ENCODE data around the gene MYO1H. TPM values are rescaled to one million over a fixed set of nuclear protein-coding genes. Genes with fewer than 3 reads are reported as not detected.
"Not testable (repeated sequence)": the region's sequence is repeated elsewhere in the genome, so short reads cannot be mapped to it uniquely, and the experiment has no call there.

MYO1H gene
- total and polyA plus RNA-seq, 5 donors, result 0.09 to 0.88 (median 0.47) TPM

DNA sequence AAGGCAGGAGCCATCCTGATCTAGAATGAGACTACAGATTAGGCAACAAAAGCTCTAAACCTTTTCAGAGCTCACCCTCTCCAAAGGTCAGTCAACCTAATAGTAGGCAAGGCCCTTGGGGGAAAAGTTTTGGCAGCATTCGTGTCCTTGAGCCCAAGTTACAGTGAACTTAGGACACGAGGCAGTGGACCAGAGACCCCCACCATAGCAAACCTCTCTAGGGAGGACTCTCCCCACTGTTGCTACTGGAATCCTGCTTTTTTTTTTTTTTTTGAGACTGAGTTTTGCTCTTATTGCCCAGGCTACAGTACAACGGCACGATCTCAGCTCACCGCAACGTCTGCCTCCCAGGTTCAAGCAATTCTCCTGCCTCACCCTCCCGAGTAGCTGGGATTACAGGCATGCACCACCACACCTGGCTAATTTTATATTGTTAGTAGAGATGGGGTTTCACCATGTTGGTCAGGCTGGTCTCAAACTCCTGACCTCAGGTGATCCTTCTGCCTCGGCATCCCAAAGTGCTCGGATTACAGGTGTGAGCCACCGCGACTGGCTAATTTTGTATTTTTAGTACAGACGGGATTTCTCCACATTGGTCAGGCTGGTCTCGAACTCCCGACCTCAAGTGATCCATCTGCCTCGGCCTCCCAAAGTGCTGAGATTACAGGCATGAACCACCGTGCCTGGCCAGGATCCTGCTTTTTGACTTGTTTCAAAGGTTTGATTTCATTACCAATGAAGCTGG is 126.0 kb downstream of the MYO1H start:
- not testable (repeated sequence) for H3K27me3 ChIP-seq (ENCODE audit: control insufficient read depth, insufficient read depth); H3K9me3 ChIP-seq (ENCODE audit: control insufficient read depth, low read length); ATAC-seq; H3K4me3 ChIP-seq (ENCODE audit: low read length); DNase-seq
- WGBS, result 85% methylated on average over 16 of the region's 16 CpGs
- intact Hi-C loops (cut with DNase I), result loop anchor here in 1 of 4 donors (5.0 kb wide), 1 partner anchor 36 kb away; no protein-coding TSS in a partner anchor
- Histone ChIP-seq H3K27ac (ENCODE audit: low read length) (peak overlapping the region; percentile 40), H3K4me1 (ENCODE audit: control insufficient read depth, insufficient read depth, low read length) (peaks cover 11% of the 10 kb centered on the region)

DNA sequence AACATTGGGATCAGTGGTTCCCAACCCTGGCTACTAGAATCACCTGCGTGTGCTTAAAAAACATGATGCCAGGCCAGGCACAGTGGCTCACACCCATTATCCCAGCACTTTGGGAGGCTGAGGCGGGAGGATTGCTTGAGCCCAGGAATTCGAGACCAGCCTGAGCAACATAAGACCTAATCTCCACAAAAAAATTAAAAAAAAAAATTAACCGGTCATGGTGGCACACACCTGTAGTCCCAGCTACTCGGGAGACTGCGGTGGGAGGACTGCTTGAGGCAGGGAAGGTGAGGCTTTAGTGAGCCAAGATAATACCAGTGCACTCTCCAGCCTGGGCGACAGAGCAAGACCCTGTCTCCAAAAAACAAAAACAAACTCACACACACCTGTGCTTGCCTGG is 127.4 kb downstream of the MYO1H start:
- DNase-seq, result no peak
- Histone ChIP-seq H3K4me1 (ENCODE audit: control insufficient read depth, insufficient read depth, low read length) (peaks cover 6% of the 10 kb centered on the region), H3K27ac (ENCODE audit: low read length) (no peak overlapping the region), H3K27me3 (ENCODE audit: control insufficient read depth, insufficient read depth) (no peaks in the 10 kb centered on the region), H3K4me3 (ENCODE audit: low read length) (no peak overlapping the region), H3K9me3 (ENCODE audit: control insufficient read depth, low read length) (no peaks in the 10 kb centered on the region)
- intact Hi-C loops (cut with DNase I), result loop anchor here in 3 of 4 donors (5.0 kb wide), 2 partner anchors 38 to 43 kb away; no protein-coding TSS in a partner anchor
- ATAC-seq, result no peak
- WGBS, result 88% methylated on average over 7 of the region's 7 CpGs

DNA sequence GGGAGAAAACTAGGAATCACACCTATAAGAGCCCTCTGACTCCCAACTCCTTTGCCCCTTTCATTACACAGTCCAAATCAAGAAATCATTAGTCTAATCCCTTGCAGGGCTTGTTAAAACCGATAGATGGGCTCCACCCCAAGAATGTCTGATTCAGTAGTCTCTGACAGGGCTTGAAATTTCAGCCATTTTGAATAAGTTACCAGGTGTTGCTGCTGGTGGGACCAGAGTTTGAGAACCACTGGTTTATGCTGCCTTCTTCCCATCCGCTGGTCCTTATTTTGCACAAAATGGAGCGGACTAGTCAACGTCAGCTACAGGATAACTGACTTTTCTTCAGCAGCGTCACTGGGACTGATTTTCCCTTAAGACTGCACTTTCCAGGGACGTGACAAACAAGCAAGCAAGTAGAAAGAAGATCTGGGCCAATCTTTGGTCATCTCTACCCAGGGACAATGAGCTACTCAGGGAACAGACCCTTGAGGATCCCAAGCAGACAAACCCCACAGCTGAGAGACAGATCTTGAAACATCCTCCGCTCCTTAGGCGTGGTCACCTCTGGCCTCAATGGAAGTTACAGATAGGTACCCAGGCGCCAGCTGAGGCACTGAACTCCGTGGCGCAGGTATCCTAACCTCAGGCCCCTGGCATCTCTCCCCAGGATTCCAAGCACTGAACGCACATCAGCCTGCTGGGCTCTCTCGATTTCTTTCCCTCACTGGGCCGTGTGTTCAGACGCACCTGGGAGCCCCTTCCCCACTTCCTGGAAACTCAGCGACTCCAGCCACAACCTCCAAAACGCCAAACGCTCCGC is 128.5 kb downstream of the MYO1H start:
- peak overlapping the region; percentile 88 for H3K4me3 ChIP-seq (ENCODE audit: low read length)
- peaks cover 6% of the 10 kb centered on the region for H3K4me1 ChIP-seq (ENCODE audit: control insufficient read depth, insufficient read depth, low read length)
- peak in 1 of 3 donors; percentile 15 for DNase-seq
- WGBS, result 10% methylated on average over 19 of the region's 19 CpGs
- ATAC-seq, result peak in 1 of 2 donors; percentile 6
- H3K27me3 ChIP-seq (ENCODE audit: control insufficient read depth, insufficient read depth), result no peaks in the 10 kb centered on the region
- no peak overlapping the region for H3K27ac ChIP-seq (ENCODE audit: low read length)
- intact Hi-C loops (cut with DNase I), result loop anchor here in 3 of 4 donors (5.0 kb wide), 2 partner anchors 39 to 44 kb away; no protein-coding TSS in a partner anchor
- no peaks in the 10 kb centered on the region for H3K9me3 ChIP-seq (ENCODE audit: control insufficient read depth, low read length)

DNA sequence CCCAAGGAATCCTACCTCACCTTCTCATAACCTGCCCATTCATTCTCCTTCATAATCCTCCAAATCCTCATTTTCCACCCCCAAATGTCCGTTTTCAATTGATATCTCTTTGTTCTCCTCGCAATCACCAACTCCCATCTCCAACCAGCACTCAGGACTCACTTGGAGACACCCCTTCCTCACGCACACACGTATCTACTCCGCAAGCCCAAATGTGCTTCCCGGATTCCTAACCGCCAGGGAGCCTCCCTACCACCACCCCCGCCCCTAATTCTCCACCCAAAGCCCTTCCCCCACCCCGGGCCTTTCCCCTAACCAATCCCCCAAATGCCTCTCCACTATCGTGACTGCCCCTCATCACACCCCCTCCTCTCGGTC is 129.1 kb downstream of the MYO1H start:
- Histone ChIP-seq H3K4me3 (ENCODE audit: low read length) (peak overlapping the region; percentile 88), H3K4me1 (ENCODE audit: control insufficient read depth, insufficient read depth, low read length) (peaks cover 6% of the 10 kb centered on the region), H3K9me3 (ENCODE audit: control insufficient read depth, low read length) (no peaks in the 10 kb centered on the region), H3K27ac (ENCODE audit: low read length) (peak overlapping the region; percentile 98), H3K27me3 (ENCODE audit: control insufficient read depth, insufficient read depth) (no peaks in the 10 kb centered on the region)
- intact Hi-C loops (cut with DNase I), result loop anchor here in 3 of 4 donors (5.0 kb wide), 2 partner anchors 39 to 44 kb away; no protein-coding TSS in a partner anchor
- ATAC-seq (peak in 1 of 2 donors; percentile 18), DNase-seq (no peak)
- WGBS, result under 1% methylated on average over 11 of the region's 11 CpGs

DNA sequence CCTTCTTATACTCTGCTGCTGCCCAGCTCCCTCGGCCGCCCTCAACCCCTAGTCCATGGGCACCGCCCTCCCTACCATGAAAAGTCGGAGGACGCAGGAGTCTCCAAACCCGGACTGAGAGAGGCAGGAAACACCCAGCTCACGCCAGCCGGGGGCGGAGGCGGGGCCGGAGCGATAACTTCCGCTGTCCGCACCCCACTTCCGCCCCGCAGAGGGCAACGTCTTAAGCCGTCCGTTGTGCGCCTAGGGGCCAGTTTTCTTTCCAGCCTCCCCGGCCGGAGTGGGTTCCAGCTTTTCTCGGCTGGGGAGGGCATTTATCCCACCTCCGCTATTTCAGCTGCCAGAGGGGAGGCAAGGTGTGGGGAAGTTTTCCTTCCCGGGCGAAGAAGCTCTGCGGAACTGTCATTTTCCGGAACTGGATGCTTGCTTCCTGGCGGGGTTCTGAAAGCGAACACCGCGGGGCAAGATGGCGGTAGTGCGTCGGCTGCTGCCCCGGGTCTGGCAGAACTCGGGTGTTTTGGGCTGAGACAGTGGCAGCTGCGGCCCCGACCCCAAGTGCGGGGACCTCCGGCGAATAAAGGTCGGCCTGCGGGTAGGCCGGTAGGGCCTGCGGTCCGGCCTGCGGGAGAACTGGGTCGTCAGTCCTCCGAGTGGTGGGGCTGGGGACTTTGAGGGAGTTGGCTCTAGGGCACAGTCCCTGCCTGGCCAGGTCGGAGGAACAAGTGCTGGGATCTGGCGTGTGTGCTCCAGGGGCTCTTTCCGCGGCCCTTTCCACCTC is 129.7 kb downstream of the MYO1H start, which contains the start of the genes KCTD10 and UBE3B:
TSS of gene KCTD10 (minus strand) at position 116 of the 778 bp plus-strand sequence. CDS start at position 78, 38 bp downstream.
TSS of gene UBE3B (plus strand) at position 450 of the 778 bp plus-strand sequence. CDS start 5,918 bp downstream, outside the sequence.
- DNase-seq, result peak; percentile 91 to 96 (median 95)
- H3K27me3 ChIP-seq (ENCODE audit: control insufficient read depth, insufficient read depth), result no peaks in the 10 kb centered on the region
- peaks cover 6% of the 10 kb centered on the region for H3K4me1 ChIP-seq (ENCODE audit: control insufficient read depth, insufficient read depth, low read length)
- H3K4me3 ChIP-seq (ENCODE audit: low read length), result peak within 1 kb of the TSS; percentile 88
- peak within 1 kb of the TSS; percentile 98 for H3K27ac ChIP-seq (ENCODE audit: low read length)
- no peaks in the 10 kb centered on the region for H3K9me3 ChIP-seq (ENCODE audit: control insufficient read depth, low read length)
- WGBS, result under 1% methylated on average over 54 of the region's 54 CpGs
- intact Hi-C loops (cut with DNase I), result loop anchor here in 3 of 4 donors (5.0 kb wide), 2 partner anchors 40 to 45 kb away; no protein-coding TSS in a partner anchor
- peak; percentile 98 for ATAC-seq

DNA sequence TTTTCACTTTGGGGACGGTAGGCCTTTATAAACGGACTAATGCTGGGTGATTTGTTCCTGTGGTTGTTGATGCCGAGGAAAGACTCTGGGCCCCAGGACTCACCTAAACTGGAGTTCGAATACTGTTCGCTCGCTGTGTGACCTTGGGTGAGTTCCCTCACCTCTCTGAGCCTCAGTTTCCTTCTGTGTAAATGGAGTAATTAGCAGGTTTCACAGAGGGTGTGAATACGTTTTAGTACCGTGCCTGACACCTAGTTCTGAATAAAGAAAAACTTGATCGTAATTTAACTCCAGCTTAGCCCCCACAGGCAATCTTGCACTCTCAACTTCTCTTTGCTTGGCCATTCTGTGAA is 130.2 kb downstream of the MYO1H start:
- ATAC-seq (no peak), DNase-seq (no peak)
- Histone ChIP-seq H3K4me3 (ENCODE audit: low read length) (peak overlapping the region; percentile 88), H3K27ac (ENCODE audit: low read length) (peak overlapping the region; percentile 98), H3K4me1 (ENCODE audit: control insufficient read depth, insufficient read depth, low read length) (peaks cover 6% of the 10 kb centered on the region), H3K9me3 (ENCODE audit: control insufficient read depth, low read length) (no peaks in the 10 kb centered on the region), H3K27me3 (ENCODE audit: control insufficient read depth, insufficient read depth) (no peaks in the 10 kb centered on the region)
- WGBS, result 4% methylated on average over 9 of the region's 9 CpGs
- intact Hi-C loops (cut with DNase I), result loop anchor here in 3 of 4 donors (5.0 kb wide), 2 partner anchors 41 to 46 kb away; no protein-coding TSS in a partner anchor

DNA sequence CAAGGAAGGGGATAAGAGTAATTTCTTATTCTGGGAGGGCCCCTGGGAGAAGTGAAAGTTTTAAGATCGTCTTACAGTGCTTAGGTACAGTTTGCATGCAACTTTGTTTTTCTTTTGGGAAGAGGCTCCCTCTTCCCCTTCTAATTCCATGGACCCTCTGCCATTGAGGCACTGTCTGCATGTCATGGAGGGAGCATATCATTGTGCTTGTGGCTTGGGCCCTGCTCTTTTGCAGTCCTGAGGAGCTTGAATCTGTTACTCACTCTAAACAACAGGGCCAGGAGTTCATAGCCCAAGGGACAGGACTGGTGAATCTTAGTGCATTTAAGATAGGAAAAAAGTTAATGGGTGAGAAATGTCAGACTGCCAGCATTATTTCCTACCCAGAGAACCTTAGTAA is 132.1 kb downstream of the MYO1H start:
- H3K27me3 ChIP-seq (ENCODE audit: control insufficient read depth, insufficient read depth), result no peaks in the 10 kb centered on the region
- no peaks in the 10 kb centered on the region for H3K9me3 ChIP-seq (ENCODE audit: control insufficient read depth, low read length)
- H3K27ac ChIP-seq (ENCODE audit: low read length), result no peak overlapping the region
- ATAC-seq (no peak), DNase-seq (no peak)
- intact Hi-C loops (cut with DNase I), result loop anchor here in 3 of 4 donors (5.0 kb wide), 2 partner anchors 42 to 47 kb away; no protein-coding TSS in a partner anchor
- peaks cover 6% of the 10 kb centered on the region for H3K4me1 ChIP-seq (ENCODE audit: control insufficient read depth, insufficient read depth, low read length)
- H3K4me3 ChIP-seq (ENCODE audit: low read length), result no peak overlapping the region
- WGBS, result 65% methylated on average over 1 of the region's 1 CpG

DNA sequence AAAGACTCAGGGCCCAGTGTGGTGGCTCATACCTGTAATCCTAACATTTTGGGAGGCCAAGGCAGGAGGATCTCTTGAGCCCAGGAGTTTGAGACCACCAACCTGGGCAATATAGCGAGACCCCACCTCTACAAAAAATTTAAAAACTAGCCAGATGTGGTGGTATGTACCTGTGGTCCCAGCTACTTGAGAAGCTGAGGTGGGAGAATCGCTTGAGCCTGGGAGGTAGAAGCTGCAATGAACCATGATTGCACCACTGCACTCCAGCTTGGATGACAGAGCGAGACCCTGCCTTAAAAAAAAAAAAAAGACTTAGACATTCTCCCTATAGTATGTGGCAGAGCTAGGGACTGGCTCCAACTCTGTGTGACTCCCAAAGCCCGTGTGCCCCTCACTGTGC is 132.7 kb downstream of the MYO1H start:
- DNase-seq (no peak), ATAC-seq (no peak)
- H3K27me3 ChIP-seq (ENCODE audit: control insufficient read depth, insufficient read depth), result no peaks in the 10 kb centered on the region
- H3K27ac ChIP-seq (ENCODE audit: low read length), result no peak overlapping the region
- intact Hi-C loops (cut with DNase I), result no loop called here
- H3K9me3 ChIP-seq (ENCODE audit: control insufficient read depth, low read length), result no peaks in the 10 kb centered on the region
- no peak overlapping the region for H3K4me3 ChIP-seq (ENCODE audit: low read length)
- WGBS, result 97% methylated on average over 4 of the region's 4 CpGs
- peaks cover 6% of the 10 kb centered on the region for H3K4me1 ChIP-seq (ENCODE audit: control insufficient read depth, insufficient read depth, low read length)

DNA sequence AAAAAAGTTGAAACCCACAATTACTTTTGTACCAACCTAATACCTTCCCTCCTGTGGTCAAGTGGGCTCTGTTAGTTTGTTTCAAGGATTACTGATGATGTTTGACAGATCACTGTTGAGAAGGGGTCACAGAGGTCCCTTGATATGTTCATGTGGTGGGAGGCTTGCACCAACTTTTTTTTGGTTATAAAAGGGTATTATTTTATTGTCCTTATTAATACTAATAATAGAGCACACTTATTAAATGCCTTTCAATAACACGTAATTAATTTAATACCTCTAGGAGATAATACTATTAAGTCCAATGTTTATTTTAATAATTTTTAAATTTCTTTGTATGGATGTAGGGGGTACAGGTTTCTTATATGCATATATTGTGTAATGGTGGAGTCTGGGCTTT is 134.2 kb downstream of the MYO1H start:
- no peak overlapping the region for H3K4me3 ChIP-seq (ENCODE audit: low read length)
- no peaks in the 10 kb centered on the region for H3K27me3 ChIP-seq (ENCODE audit: control insufficient read depth, insufficient read depth)
- H3K4me1 ChIP-seq (ENCODE audit: control insufficient read depth, insufficient read depth, low read length), result no peaks in the 10 kb centered on the region
- no peaks in the 10 kb centered on the region for H3K9me3 ChIP-seq (ENCODE audit: control insufficient read depth, low read length)
- DNase-seq (no peak), ATAC-seq (no peak)
- 90% methylated on average over 1 of the region's 1 CpG for WGBS
- intact Hi-C loops (cut with DNase I), result no loop called here
- H3K27ac ChIP-seq (ENCODE audit: low read length), result no peak overlapping the region

DNA sequence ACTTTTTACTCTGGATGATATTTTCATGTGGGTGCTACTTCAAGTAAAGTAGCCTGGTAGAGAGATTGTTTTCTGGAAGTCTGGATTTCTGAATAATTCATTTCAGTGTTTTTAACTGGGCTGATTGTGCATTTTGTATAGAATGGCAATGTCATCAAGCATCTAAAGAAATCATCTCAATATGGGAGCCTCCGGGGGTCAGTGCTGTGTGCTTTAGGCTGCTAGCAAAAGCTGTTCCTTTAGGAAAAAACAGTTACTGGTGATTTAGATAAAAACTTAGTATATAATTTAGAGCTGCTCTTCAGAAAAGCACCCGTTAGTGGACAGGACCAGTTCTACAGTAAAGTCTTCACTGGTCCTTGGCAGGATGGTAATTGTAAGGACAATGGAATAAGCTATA is 134.8 kb downstream of the MYO1H start:
- intact Hi-C loops (cut with DNase I), result no loop called here
- H3K27me3 ChIP-seq (ENCODE audit: control insufficient read depth, insufficient read depth), result no peaks in the 10 kb centered on the region
- H3K4me1 ChIP-seq (ENCODE audit: control insufficient read depth, insufficient read depth, low read length), result no peaks in the 10 kb centered on the region
- H3K9me3 ChIP-seq (ENCODE audit: control insufficient read depth, low read length), result no peaks in the 10 kb centered on the region
- ATAC-seq (no peak), DNase-seq (no peak)
- H3K4me3 ChIP-seq (ENCODE audit: low read length), result no peak overlapping the region
- H3K27ac ChIP-seq (ENCODE audit: low read length), result no peak overlapping the region
- 89% methylated on average over 2 of the region's 2 CpGs for WGBS

Measured in right cardiac atrium (tissue), 5 donors.